ENCODE measurements around the gene VPS8.

- TF ChIP-seq SP1 (IDR thresholded peaks at IDR 0.05) (no peak), SUZ12 (IDR thresholded peaks at IDR 0.05) (no peak), CTBP1 (IDR thresholded peaks at IDR 0.05; ENCODE audit: borderline replicate concordance) (no peak), FOXA1 (IDR thresholded peaks at IDR 0.05) (no peak), BHLHE40 (IDR thresholded peaks at IDR 0.05; ENCODE audit: borderline replicate concordance) (no peak)
These were observed 72.5 kb downstream of the VPS8 start for GRCh38 chr3:184884359-184885017.

Data from HEK293T (cell line).